AG10803 (cell line): Measurements from ENCODE around the gene MLKL.
"Not testable (repeated sequence)": the region's sequence is repeated elsewhere in the genome, so short reads cannot be mapped to it uniquely, and the experiment has no call there.

Experiments used
- DNase-seq: peaks from one replicate; pipeline ENCODE4 v3.0.0; 2010; ENCODE audit warnings: low read depth
- H3K4me3 ChIP-seq: 2 replicates; pipeline ENCODE4 v1.5.1; 2011; ENCODE audit warnings: mild to moderate bottlenecking, low read length, control low read depth
- TF ChIP-seq, protein P1 (sequence below): conservative IDR thresholded peaks from 2 replicates; pipeline ENCODE4 v1.5.1; 2011; ENCODE audit warnings: mild to moderate bottlenecking, low read length, control low read depth, inconsistent platforms

MLKL gene

DNA sequence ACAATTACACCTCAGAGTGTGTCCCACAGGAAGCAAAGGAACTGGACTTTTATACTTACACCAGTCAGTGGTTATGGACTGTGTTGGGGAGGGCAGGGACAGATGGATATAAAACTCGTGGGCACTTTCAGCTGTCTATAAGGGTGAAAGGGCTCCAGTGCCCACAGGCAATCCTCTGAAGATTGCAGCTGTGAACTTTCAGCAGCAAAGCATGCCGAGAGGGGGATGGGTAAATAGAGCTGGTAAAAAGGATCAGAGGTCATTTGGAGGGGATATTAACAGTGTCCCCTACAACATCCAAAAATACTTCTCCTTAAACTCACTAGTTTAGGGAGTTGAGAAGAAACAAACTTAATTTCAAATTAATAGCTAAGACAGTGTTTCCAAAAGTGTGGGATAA is 20.7 kb downstream of the MLKL start:
- TF ChIP-seq, protein P1, sequence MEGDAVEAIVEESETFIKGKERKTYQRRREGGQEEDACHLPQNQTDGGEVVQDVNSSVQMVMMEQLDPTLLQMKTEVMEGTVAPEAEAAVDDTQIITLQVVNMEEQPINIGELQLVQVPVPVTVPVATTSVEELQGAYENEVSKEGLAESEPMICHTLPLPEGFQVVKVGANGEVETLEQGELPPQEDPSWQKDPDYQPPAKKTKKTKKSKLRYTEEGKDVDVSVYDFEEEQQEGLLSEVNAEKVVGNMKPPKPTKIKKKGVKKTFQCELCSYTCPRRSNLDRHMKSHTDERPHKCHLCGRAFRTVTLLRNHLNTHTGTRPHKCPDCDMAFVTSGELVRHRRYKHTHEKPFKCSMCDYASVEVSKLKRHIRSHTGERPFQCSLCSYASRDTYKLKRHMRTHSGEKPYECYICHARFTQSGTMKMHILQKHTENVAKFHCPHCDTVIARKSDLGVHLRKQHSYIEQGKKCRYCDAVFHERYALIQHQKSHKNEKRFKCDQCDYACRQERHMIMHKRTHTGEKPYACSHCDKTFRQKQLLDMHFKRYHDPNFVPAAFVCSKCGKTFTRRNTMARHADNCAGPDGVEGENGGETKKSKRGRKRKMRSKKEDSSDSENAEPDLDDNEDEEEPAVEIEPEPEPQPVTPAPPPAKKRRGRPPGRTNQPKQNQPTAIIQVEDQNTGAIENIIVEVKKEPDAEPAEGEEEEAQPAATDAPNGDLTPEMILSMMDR, result no peak
- DNase-seq, result no peak
- no peak overlapping the region for H3K4me3 ChIP-seq

DNA sequence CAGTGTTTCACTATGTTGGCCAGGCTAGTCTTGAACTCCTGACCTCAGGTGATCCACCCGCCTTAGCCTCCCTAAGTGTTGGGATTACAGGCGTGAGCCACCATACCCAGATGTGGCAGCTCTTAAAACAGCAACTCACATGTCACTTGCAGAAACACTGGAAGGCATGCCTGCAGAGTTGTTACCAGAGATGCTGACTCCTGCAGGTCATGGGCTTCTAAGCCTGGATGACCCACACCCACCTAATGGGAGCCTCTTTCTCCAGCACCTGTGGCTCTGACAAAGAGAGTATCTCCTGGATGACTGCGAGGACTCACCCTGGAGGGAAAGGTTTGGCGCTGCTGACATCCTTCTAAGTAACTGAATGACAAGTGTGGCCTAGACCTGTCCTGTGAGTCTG is 22.8 kb downstream of the MLKL start:
- TF ChIP-seq, protein P1, result no peak
- DNase-seq, result no peak
- H3K4me3 ChIP-seq, result no peak overlapping the region

DNA sequence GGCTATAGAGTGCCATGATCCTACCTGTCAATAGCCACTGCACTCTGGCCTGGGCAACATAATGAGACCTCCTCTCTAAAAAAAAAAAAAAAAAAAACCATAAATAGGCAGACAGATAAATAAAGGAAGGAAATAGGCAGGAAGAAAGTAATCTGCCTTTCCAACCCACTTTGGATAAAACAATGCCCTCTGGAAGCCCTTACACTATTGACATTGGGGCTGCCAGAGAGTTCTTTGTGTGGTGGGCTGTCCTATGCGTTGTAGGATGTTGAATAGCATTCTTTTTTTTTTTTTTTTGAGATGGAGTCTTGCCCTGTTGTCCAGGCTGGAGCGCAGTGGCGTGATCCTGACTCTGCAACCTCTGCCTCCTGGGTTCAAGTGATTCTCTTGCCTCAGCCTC is 26.8 kb downstream of the MLKL start:
- H3K4me3 ChIP-seq, result no peak overlapping the region
- TF ChIP-seq, protein P1, result no peak
- no peak for DNase-seq

DNA sequence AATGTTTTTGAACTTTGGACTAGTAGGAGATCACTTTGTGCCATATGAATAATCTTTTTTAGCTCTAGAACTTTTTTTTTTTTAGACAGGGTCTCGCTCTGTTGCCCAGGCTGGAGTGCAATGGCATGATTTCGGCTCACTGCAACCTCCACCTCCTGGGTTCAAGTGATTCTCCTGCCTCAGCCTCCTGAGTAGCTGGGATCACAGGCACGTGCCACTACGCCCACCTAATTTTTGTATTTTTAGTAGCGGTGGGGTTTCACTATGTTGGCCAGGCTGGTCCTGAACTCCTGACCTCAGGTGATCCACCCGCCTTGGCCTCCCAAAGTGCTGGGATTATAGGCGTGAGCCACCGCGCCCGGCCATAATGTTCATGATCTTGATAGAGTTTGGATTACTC is 31.8 kb downstream of the MLKL start:
- not testable (repeated sequence) for H3K4me3 ChIP-seq

DNA sequence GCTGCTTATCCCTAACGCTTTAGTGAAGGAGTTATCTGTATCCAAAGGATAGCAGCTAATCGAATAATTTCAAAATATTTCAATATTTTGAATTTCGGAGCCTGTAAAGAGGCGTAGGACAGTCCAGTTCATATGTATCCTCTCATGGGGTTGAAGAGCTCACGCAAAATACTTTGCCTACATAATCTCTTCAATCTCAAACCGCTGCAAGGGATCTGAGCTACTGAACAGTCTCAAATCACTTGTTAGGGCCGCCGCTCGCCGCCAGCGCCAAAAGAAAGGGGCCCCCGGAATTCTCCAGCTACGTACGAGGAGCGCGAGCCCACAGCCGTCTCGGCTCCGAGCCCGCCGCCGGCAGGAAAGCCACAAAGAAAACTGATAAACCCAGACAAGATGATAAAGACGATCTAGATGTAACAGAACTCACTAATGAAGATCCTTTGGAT is 33.4 kb downstream of the MLKL start:
- peak overlapping the region; percentile 71 for H3K4me3 ChIP-seq
- DNase-seq, result peak; percentile 13
- TF ChIP-seq, protein P1, result no peak

More for the DNA sequence above, 31.8 kb downstream of the MLKL start:
- not testable (repeated sequence) for DNase-seq

- DNase-seq, result peak; percentile 99
- H3K4me3 ChIP-seq, result peak within 1 kb of the TSS; percentile 92
- TF ChIP-seq, protein P1, result no peak
These were observed 34.0 kb downstream of the MLKL start, which contains the start of gene RFWD3 for GRCh38 chr16:74666425-74667254. TSS of gene RFWD3 (minus strand) at chr16:74666877. CDS start at chr16:74661449, 5,428 bp downstream.

GRCh38 chr16:74666010-74666421 is 34.6 kb downstream of the MLKL start:
- DNase-seq, result no peak
- peak overlapping the region; percentile 92 for H3K4me3 ChIP-seq
- TF ChIP-seq, protein P1, result no peak
